AML-193 (cell line): ENCODE data around the gene HK1.

ENCODE experiments used
- DNase-seq, 2 experiments: peaks; one replicate each; lab custom pipeline; 2025; lab: John Stamatoyannopoulos, UW

Gene HK1

GRCh38 chr10:69348816-69349541 is 70.7 kb downstream of the HK1 start:
- peak; percentile 74 to 82 for DNase-seq

- DNase-seq, result no peak
Measured at GRCh38 chr10:69349542-69349888, 71.2 kb downstream of the HK1 start.

- no peak for DNase-seq
Measured at GRCh38 chr10:69351589-69351988, 73.3 kb downstream of the HK1 start.

- DNase-seq, result no peak
Measured at GRCh38 chr10:69352569-69353264, 74.4 kb downstream of the HK1 start.

- no peak for DNase-seq
Measured at GRCh38 chr10:69353977-69354635, 75.8 kb downstream of the HK1 start.

- no peak for DNase-seq
Measured at GRCh38 chr10:69356187-69356586, 77.9 kb downstream of the HK1 start.

- DNase-seq, result no peak
Measured at GRCh38 chr10:69358148-69358795, 80.0 kb downstream of the HK1 start.

GRCh38 chr10:69359148-69359547 is 80.9 kb downstream of the HK1 start:
- DNase-seq, result peak; percentile 86 to 90

- DNase-seq, result no peak
Measured at GRCh38 chr10:69359594-69359993, 81.3 kb downstream of the HK1 start.

- DNase-seq, result no peak
Measured at GRCh38 chr10:69360485-69361302, 82.4 kb downstream of the HK1 start.

GRCh38 chr10:69361303-69361614 is 83.0 kb downstream of the HK1 start:
- no peak for DNase-seq

GRCh38 chr10:69362471-69362954 is 84.2 kb downstream of the HK1 start:
- DNase-seq, result no peak

- no peak for DNase-seq
Measured at GRCh38 chr10:69363666-69364065, 85.4 kb downstream of the HK1 start.

GRCh38 chr10:69364232-69364940 is 86.1 kb downstream of the HK1 start:
- DNase-seq, result no peak

GRCh38 chr10:69366738-69367137 is 88.4 kb downstream of the HK1 start:
- DNase-seq, result no peak

- DNase-seq, result no peak
Measured at GRCh38 chr10:69367469-69367868, 89.2 kb downstream of the HK1 start.

- no peak for DNase-seq
Measured at GRCh38 chr10:69372126-69372980, 94.1 kb downstream of the HK1 start.

- no peak for DNase-seq
Measured at GRCh38 chr10:69374242-69374641, 95.9 kb downstream of the HK1 start.

GRCh38 chr10:69374931-69375306 is 96.6 kb downstream of the HK1 start:
- DNase-seq, result no peak
